Loucy (cell line): ENCODE measurements around the gene CYTH4.

ENCODE experiments used
- H2AFZ ChIP-seq: fragments of 200-600 bp; sonication (generic); 2 replicates; pipeline ENCODE4 v1.6.0; 2016; ENCODE audit warnings: antibody characterized with exemption, mild to moderate bottlenecking, low read length, moderate library complexity
- H3F3A ChIP-seq: fragments of 200-600 bp; 2 replicates; pipeline ENCODE4 v1.6.0; 2016; ENCODE audit warnings: antibody characterized with exemption, low read depth, mild to moderate bottlenecking
- H3K27me3 ChIP-seq: fragments of 200-600 bp; sonication (generic); 2 replicates; pipeline ENCODE4 v1.6.1; 2014; ENCODE audit warnings: low read length, mild to moderate bottlenecking; ENCODE audit not compliant: insufficient read depth, poor library complexity, severe bottlenecking
- H3K36me3 ChIP-seq: fragments of 200-600 bp; sonication (generic); 2 replicates; pipeline ENCODE4 v1.6.1; 2016; ENCODE audit warnings: low read length; ENCODE audit not compliant: insufficient read depth
- H3K4me1 ChIP-seq: fragments of 200-600 bp; sonication (generic); 2 replicates; pipeline ENCODE4 v1.5.1; 2014; ENCODE audit warnings: low read length, mild to moderate bottlenecking; ENCODE audit not compliant: insufficient read depth, poor library complexity, severe bottlenecking
- H3K4me2 ChIP-seq: fragments of 200-600 bp; sonication (generic); 2 replicates; pipeline ENCODE4 v1.6.0; 2014; ENCODE audit warnings: antibody characterized with exemption, low read length, low read depth, mild to moderate bottlenecking; ENCODE audit not compliant: poor library complexity, severe bottlenecking
- H3K4me3 ChIP-seq: fragments of 200-600 bp; sonication (generic); 2 replicates; pipeline ENCODE4 v1.5.1; 2014; ENCODE audit warnings: low read length, mild to moderate bottlenecking, mixed read lengths; ENCODE audit not compliant: poor library complexity, severe bottlenecking
- H3K79me2 ChIP-seq: fragments of 200-600 bp; sonication (generic); 2 replicates; pipeline ENCODE4 v1.6.1; 2014; ENCODE audit warnings: low read length; ENCODE audit not compliant: insufficient read depth
- H3K9ac ChIP-seq: fragments of 200-600 bp; sonication (generic); 2 replicates; pipeline ENCODE4 v1.6.0; 2014; ENCODE audit warnings: mild to moderate bottlenecking, low read depth, low read length, moderate library complexity; ENCODE audit not compliant: poor library complexity, severe bottlenecking
- H3K9me2 ChIP-seq: fragments of 200-600 bp; sonication (generic); replicated peaks from 2 replicates; pipeline ENCODE4 v1.6.1; 2016; ENCODE audit warnings: low read depth, low read length, mixed read lengths
- H3K9me3 ChIP-seq: fragments of 200-600 bp; sonication (generic); 2 replicates; pipeline ENCODE4 v1.6.1; 2014; ENCODE audit warnings: mild to moderate bottlenecking, antibody characterized with exemption, low read length, low read depth; ENCODE audit not compliant: insufficient read depth
- H4K20me1 ChIP-seq: fragments of 200-600 bp; sonication (generic); 2 replicates; pipeline ENCODE4 v1.6.0; 2014; ENCODE audit warnings: antibody characterized with exemption, low read length, mild to moderate bottlenecking; ENCODE audit not compliant: insufficient read depth, poor library complexity, severe bottlenecking
- EZH2phosphoT487 ChIP-seq: fragments of 200-600 bp; IDR thresholded peaks from 2 replicates; pipeline ENCODE4 v1.6.1; 2018; ENCODE audit warnings: antibody characterized with exemption, mild to moderate bottlenecking, moderate library complexity, borderline replicate concordance
- TF ChIP-seq, protein P1 (sequence below): fragments of 200-600 bp; sonication (generic); conservative IDR thresholded peaks from 2 replicates; pipeline ENCODE4 v1.5.1; 2014; ENCODE audit warnings: mild to moderate bottlenecking, antibody characterized with exemption, low read length

CYTH4 gene

GRCh38 chr22:37356922-37357321, 74.6 kb downstream of the CYTH4 start:
- no peaks in the 10 kb centered on the region for H3K79me2 ChIP-seq
- H3K27me3 ChIP-seq, result no peaks in the 10 kb centered on the region
- TF ChIP-seq, protein P1, sequence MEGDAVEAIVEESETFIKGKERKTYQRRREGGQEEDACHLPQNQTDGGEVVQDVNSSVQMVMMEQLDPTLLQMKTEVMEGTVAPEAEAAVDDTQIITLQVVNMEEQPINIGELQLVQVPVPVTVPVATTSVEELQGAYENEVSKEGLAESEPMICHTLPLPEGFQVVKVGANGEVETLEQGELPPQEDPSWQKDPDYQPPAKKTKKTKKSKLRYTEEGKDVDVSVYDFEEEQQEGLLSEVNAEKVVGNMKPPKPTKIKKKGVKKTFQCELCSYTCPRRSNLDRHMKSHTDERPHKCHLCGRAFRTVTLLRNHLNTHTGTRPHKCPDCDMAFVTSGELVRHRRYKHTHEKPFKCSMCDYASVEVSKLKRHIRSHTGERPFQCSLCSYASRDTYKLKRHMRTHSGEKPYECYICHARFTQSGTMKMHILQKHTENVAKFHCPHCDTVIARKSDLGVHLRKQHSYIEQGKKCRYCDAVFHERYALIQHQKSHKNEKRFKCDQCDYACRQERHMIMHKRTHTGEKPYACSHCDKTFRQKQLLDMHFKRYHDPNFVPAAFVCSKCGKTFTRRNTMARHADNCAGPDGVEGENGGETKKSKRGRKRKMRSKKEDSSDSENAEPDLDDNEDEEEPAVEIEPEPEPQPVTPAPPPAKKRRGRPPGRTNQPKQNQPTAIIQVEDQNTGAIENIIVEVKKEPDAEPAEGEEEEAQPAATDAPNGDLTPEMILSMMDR, result no peak
- no peak for TF ChIP-seq EZH2phosphoT487
- H2AFZ ChIP-seq, result no peak overlapping the region
- H3K4me3 ChIP-seq, result no peak overlapping the region
- H4K20me1 ChIP-seq, result no peaks in the 10 kb centered on the region
- H3K9ac ChIP-seq, result no peak overlapping the region
- H3K36me3 ChIP-seq, result no peaks in the 10 kb centered on the region
- H3K4me2 ChIP-seq, result no peak overlapping the region
- no peaks in the 10 kb centered on the region for H3K9me3 ChIP-seq
- peaks cover 18% of the 10 kb centered on the region for H3K4me1 ChIP-seq
- H3F3A ChIP-seq, result no peaks in the 10 kb centered on the region
- no peaks in the 10 kb centered on the region for H3K9me2 ChIP-seq

DNA sequence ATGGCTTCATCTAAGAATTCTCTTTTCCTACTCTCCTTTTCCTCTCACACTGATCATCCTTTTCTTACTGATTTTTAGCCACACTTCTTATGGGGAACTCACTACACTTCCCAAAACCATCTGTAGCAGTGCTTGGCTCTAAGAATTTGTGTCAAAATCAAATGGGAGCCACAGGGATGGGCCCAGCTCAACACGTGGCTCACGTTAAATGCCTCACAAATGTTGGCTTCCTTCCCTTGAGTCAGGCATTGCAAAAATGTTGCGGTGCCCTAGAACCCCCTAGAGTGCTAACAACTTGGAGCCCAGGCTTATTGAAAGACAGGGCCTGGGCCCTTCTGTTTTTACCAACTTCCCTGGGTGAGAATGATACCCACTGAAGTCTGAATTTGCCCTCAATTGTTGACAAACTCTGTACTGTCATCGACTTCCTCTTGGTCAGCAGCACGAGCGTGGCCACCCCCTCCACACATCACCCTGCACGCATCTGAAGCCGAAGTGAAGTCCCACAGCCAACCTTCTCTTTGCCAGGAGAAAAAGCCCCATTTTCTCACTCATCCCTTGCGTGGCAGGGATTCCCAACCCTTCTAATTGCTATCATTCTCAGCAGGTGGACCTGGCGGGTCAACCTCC, 75.3 kb downstream of the CYTH4 start:
- TF ChIP-seq, protein P1, result no peak
- TF ChIP-seq EZH2phosphoT487, result no peak
- H3K27me3 ChIP-seq, result no peaks in the 10 kb centered on the region

GRCh38 chr22:37358386-37358785, 76.1 kb downstream of the CYTH4 start:
- no peak overlapping the region for H3K4me3 ChIP-seq
- no peaks in the 10 kb centered on the region for H3K9me3 ChIP-seq
- no peak overlapping the region for H3K9ac ChIP-seq
- H3K4me1 ChIP-seq, result peaks cover 18% of the 10 kb centered on the region
- no peaks in the 10 kb centered on the region for H3K27me3 ChIP-seq
- H3K36me3 ChIP-seq, result no peaks in the 10 kb centered on the region
- H3F3A ChIP-seq, result no peaks in the 10 kb centered on the region
- H3K9me2 ChIP-seq, result no peaks in the 10 kb centered on the region
- TF ChIP-seq, protein P1, result no peak
- TF ChIP-seq EZH2phosphoT487, result no peak
- no peaks in the 10 kb centered on the region for H4K20me1 ChIP-seq
- no peak overlapping the region for H2AFZ ChIP-seq
- H3K79me2 ChIP-seq, result no peaks in the 10 kb centered on the region
- H3K4me2 ChIP-seq, result no peak overlapping the region

More for the DNA sequence above, 75.3 kb downstream of the CYTH4 start:
- Histone ChIP-seq H2AFZ (no peak overlapping the region), H3K4me2 (no peak overlapping the region), H4K20me1 (no peaks in the 10 kb centered on the region), H3F3A (no peaks in the 10 kb centered on the region), H3K79me2 (no peaks in the 10 kb centered on the region), H3K36me3 (no peaks in the 10 kb centered on the region), H3K4me3 (no peak overlapping the region), H3K9me2 (no peaks in the 10 kb centered on the region), H3K9me3 (no peaks in the 10 kb centered on the region), H3K4me1 (peaks cover 18% of the 10 kb centered on the region), H3K9ac (no peak overlapping the region)
